ENCODE measurements around the gene CREB3L1. TPM values are rescaled to one million over a fixed set of nuclear protein-coding genes. Genes with fewer than 3 reads are reported as not detected.
A peak's percentile ranks its signal among the peaks of the same experiment; 100 is the strongest.

The CREB3L1 gene
- total RNA-seq, 3 donors from 2014 or later, result 0.20 to 0.27 (median 0.26) TPM

GRCh38 chr11:46304605-46305179, 27.2 kb downstream of the CREB3L1 start:
- Mint-ChIP-seq H3K27me3 (ENCODE audit: low read depth) (no peaks in the 10 kb centered on the region), H3K36me3 (ENCODE audit: insufficient read depth) (no peaks in the 10 kb centered on the region), H3K4me3 (no peak overlapping the region), H3K4me1 (ENCODE audit: low read depth) (peaks cover 11% of the 10 kb centered on the region), H3K9me3 (no peaks in the 10 kb centered on the region)
- DNase-seq (no peak), ATAC-seq (no peak)

DNA sequence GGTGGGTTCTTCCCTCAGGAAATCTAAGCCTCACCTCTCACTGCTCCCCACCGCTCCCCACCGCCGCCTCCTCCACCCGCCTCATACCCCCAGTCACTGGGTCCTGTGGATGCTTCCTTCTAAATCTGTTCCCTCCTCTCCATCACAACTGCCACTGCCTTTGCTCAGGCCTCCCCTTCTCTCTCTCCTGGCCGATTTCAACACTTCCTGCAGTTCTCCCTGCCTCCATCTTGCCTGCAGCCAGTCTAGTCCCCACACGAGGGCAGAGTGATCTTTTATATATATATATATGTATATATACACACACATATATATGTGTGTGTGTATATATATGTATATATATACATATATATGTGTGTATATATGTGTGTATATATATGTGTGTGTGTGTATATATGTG, 27.8 kb downstream of the CREB3L1 start:
- Mint-ChIP-seq H3K9me3 (no peaks in the 10 kb centered on the region), H3K4me3 (no peak overlapping the region), H3K4me1 (ENCODE audit: low read depth) (peaks cover 11% of the 10 kb centered on the region), H3K27me3 (ENCODE audit: low read depth) (no peaks in the 10 kb centered on the region), H3K36me3 (ENCODE audit: insufficient read depth) (no peaks in the 10 kb centered on the region)
- ATAC-seq (no peak), DNase-seq (no peak)

- no peak overlapping the region for H3K4me3 Mint-ChIP-seq
- no peak for DNase-seq
- no peaks in the 10 kb centered on the region for H3K27me3 Mint-ChIP-seq (ENCODE audit: low read depth)
Observed at GRCh38 chr11:46306296-46306853, 28.9 kb downstream of the CREB3L1 start.

GRCh38 chr11:46307369-46307768, 29.9 kb downstream of the CREB3L1 start:
- no peak overlapping the region for H3K4me3 Mint-ChIP-seq
- ATAC-seq, result no peak
- H3K36me3 Mint-ChIP-seq (ENCODE audit: insufficient read depth), result no peaks in the 10 kb centered on the region
- peaks cover 11% of the 10 kb centered on the region for H3K4me1 Mint-ChIP-seq (ENCODE audit: low read depth)
- DNase-seq, result no peak
- H3K27me3 Mint-ChIP-seq (ENCODE audit: low read depth), result no peaks in the 10 kb centered on the region
- H3K9me3 Mint-ChIP-seq, result no peaks in the 10 kb centered on the region

More at GRCh38 chr11:46306296-46306853, 28.9 kb downstream of the CREB3L1 start:
- H3K9me3 Mint-ChIP-seq, result no peaks in the 10 kb centered on the region
- no peaks in the 10 kb centered on the region for H3K36me3 Mint-ChIP-seq (ENCODE audit: insufficient read depth)
- ATAC-seq, result no peak
- peaks cover 11% of the 10 kb centered on the region for H3K4me1 Mint-ChIP-seq (ENCODE audit: low read depth)

- H3K27me3 Mint-ChIP-seq (ENCODE audit: low read depth), result no peaks in the 10 kb centered on the region
- H3K4me3 Mint-ChIP-seq, result no peak overlapping the region
- H3K36me3 Mint-ChIP-seq (ENCODE audit: insufficient read depth), result no peaks in the 10 kb centered on the region
- H3K4me1 Mint-ChIP-seq (ENCODE audit: low read depth), result peaks cover 11% of the 10 kb centered on the region
- ATAC-seq (no peak), DNase-seq (no peak)
- H3K9me3 Mint-ChIP-seq, result no peaks in the 10 kb centered on the region
Observed at GRCh38 chr11:46307785-46308341, 30.4 kb downstream of the CREB3L1 start.

GRCh38 chr11:46308631-46309419, 31.4 kb downstream of the CREB3L1 start:
- no peaks in the 10 kb centered on the region for H3K9me3 Mint-ChIP-seq
- H3K4me1 Mint-ChIP-seq (ENCODE audit: low read depth), result peaks cover 11% of the 10 kb centered on the region
- DNase-seq, result peak; percentile 63
- no peak overlapping the region for H3K4me3 Mint-ChIP-seq
- ATAC-seq, result peak; percentile 88 to 93
- H3K27me3 Mint-ChIP-seq (ENCODE audit: low read depth), result no peaks in the 10 kb centered on the region
- no peaks in the 10 kb centered on the region for H3K36me3 Mint-ChIP-seq (ENCODE audit: insufficient read depth)

- Mint-ChIP-seq H3K9me3 (no peaks in the 10 kb centered on the region), H3K4me3 (no peak overlapping the region), H3K36me3 (ENCODE audit: insufficient read depth) (no peaks in the 10 kb centered on the region), H3K27me3 (ENCODE audit: low read depth) (no peaks in the 10 kb centered on the region), H3K4me1 (ENCODE audit: low read depth) (peaks cover 11% of the 10 kb centered on the region)
- DNase-seq, result no peak
- ATAC-seq, result peak in 1 of 2 donors; percentile 20
Observed at GRCh38 chr11:46309814-46310259, 32.4 kb downstream of the CREB3L1 start.

DNA sequence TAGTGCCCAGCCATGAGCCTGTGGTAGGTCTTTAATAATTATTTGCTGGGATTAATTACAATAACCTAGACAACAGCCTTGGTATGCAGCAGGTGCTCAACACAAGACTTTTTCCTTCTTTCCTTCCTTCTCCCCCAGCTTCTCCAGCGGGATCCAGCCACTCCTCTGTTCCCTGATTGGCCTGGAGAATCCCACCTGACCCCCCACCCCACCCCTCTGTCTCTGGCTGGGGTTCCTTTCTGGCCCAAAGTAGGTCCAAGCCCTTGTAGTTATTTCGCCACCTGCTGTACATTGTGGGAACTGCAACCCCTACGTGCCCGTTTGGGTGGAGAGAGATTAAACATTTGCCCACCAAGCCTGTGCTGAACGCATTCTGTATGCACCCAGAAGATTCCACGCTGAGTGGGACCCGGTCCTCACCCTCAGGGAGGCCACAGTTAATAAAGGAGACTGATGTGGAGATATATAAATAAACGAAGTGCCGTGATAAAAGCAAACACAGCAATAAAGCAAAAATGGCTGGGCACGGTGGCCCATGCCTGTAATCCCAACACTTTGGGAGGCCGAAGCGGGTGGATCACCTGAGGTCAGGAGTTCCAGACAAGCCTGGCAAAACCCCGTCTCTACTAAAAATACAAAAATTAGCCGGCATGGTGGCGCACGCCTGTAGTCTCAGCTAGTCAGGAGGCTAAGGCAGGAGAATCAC, 37.7 kb downstream of the CREB3L1 start:
- ATAC-seq (peak; percentile 73 to 77), DNase-seq (peak; percentile 75)
- no peaks in the 10 kb centered on the region for H3K36me3 Mint-ChIP-seq (ENCODE audit: insufficient read depth)
- H3K4me1 Mint-ChIP-seq (ENCODE audit: low read depth), result peaks cover 14% of the 10 kb centered on the region
- no peak overlapping the region for H3K4me3 Mint-ChIP-seq
- no peaks in the 10 kb centered on the region for H3K9me3 Mint-ChIP-seq
- no peaks in the 10 kb centered on the region for H3K27me3 Mint-ChIP-seq (ENCODE audit: low read depth)

GRCh38 chr11:46315783-46316563, 38.5 kb downstream of the CREB3L1 start:
- H3K9me3 Mint-ChIP-seq, result no peaks in the 10 kb centered on the region
- no peak overlapping the region for H3K4me3 Mint-ChIP-seq
- ATAC-seq (no peak), DNase-seq (no peak)
- H3K4me1 Mint-ChIP-seq (ENCODE audit: low read depth), result peaks cover 14% of the 10 kb centered on the region
- no peaks in the 10 kb centered on the region for H3K27me3 Mint-ChIP-seq (ENCODE audit: low read depth)
- no peaks in the 10 kb centered on the region for H3K36me3 Mint-ChIP-seq (ENCODE audit: insufficient read depth)

- no peak for DNase-seq
- no peak overlapping the region for H3K4me3 Mint-ChIP-seq
- H3K4me1 Mint-ChIP-seq (ENCODE audit: low read depth), result peaks cover 14% of the 10 kb centered on the region
- no peak for ATAC-seq
- H3K36me3 Mint-ChIP-seq (ENCODE audit: insufficient read depth), result no peaks in the 10 kb centered on the region
- H3K27me3 Mint-ChIP-seq (ENCODE audit: low read depth), result no peaks in the 10 kb centered on the region
- H3K9me3 Mint-ChIP-seq, result no peaks in the 10 kb centered on the region
Observed at GRCh38 chr11:46319074-46319453, 41.6 kb downstream of the CREB3L1 start.

GRCh38 chr11:46321757-46322156, 44.3 kb downstream of the CREB3L1 start:
- ATAC-seq (no peak), DNase-seq (no peak)
- Mint-ChIP-seq H3K4me1 (ENCODE audit: low read depth) (peaks cover 13% of the 10 kb centered on the region), H3K4me3 (no peak overlapping the region), H3K36me3 (ENCODE audit: insufficient read depth) (no peaks in the 10 kb centered on the region), H3K27me3 (ENCODE audit: low read depth) (no peaks in the 10 kb centered on the region), H3K9me3 (no peaks in the 10 kb centered on the region)

DNA sequence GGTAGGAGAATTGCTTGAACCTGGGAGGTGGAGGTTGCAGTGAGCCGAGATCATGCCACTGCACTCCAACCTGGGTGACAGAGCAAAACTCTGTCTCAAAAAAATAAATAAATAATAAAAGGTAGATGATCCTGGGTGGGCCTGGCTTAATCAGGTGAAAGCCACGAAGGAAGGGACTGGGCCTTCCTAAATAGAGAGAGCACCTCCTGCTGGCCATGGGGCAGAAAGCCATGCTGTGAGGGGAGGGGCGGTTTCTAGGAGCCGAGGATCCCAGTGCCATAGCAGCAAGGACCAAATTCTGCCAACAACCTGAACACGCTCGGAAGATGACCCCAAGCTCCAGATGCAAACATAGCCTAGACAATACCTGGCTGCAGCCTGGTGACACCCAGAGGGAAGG, 45.3 kb downstream of the CREB3L1 start:
- no peaks in the 10 kb centered on the region for H3K36me3 Mint-ChIP-seq (ENCODE audit: insufficient read depth)
- H3K4me1 Mint-ChIP-seq (ENCODE audit: low read depth), result peaks cover 15% of the 10 kb centered on the region
- no peaks in the 10 kb centered on the region for H3K27me3 Mint-ChIP-seq (ENCODE audit: low read depth)
- no peak overlapping the region for H3K4me3 Mint-ChIP-seq
- H3K9me3 Mint-ChIP-seq, result no peaks in the 10 kb centered on the region
- no peak for DNase-seq
- ATAC-seq, result no peak

DNA sequence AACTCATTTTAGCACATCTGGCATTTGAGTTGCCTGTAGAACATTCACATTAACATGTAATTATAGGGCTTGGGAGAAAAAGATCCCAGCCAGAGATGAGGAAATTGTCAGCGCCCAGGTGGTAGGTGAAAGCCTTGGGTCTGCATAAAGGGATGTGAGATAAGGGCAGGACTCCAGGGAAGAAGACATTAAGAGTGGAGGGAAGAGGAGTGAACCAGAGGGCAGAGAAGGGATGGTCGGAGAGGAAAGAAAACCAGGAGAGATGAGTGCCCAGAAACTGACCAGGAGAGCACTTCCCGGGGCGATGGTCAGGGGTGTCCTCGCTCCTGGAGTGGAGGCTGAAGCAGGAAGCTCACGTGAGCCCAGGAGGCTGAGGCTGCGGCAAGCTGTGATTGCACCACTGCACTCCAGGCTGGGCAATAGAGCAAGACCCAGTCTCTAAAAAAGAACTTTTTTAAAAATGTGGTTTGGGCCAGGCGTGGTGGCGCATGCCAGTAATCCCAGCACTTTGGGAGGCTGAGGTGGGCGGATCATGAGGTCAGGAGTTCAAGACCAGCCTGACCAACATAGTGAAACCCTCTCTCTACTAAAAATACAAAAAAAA, 49.5 kb downstream of the CREB3L1 start:
- Mint-ChIP-seq H3K27me3 (ENCODE audit: low read depth) (peaks cover 2% of the 10 kb centered on the region), H3K36me3 (ENCODE audit: insufficient read depth) (no peaks in the 10 kb centered on the region), H3K4me1 (ENCODE audit: low read depth) (peaks cover 29% of the 10 kb centered on the region), H3K4me3 (no peak overlapping the region), H3K9me3 (no peaks in the 10 kb centered on the region)
- ATAC-seq (no peak), DNase-seq (no peak)

Data from activated T-cell treated with anti-CD3 and anti-CD28 coated beads, Interleukin-2, amount 50 U/mL, for 4 hours (primary cell).